Measurements from ENCODE around the gene MLYCD.

GRCh38 chr16:83923581-83924365 lies 24.9 kb downstream of the MLYCD start:
- TF ChIP-seq POLR2AphosphoS5 (IDR thresholded peaks at IDR 0.05) = no peak
- TF ChIP-seq POLR2A (IDR thresholded peaks at IDR 0.05) = no peak
- TF ChIP-seq, protein P1, sequence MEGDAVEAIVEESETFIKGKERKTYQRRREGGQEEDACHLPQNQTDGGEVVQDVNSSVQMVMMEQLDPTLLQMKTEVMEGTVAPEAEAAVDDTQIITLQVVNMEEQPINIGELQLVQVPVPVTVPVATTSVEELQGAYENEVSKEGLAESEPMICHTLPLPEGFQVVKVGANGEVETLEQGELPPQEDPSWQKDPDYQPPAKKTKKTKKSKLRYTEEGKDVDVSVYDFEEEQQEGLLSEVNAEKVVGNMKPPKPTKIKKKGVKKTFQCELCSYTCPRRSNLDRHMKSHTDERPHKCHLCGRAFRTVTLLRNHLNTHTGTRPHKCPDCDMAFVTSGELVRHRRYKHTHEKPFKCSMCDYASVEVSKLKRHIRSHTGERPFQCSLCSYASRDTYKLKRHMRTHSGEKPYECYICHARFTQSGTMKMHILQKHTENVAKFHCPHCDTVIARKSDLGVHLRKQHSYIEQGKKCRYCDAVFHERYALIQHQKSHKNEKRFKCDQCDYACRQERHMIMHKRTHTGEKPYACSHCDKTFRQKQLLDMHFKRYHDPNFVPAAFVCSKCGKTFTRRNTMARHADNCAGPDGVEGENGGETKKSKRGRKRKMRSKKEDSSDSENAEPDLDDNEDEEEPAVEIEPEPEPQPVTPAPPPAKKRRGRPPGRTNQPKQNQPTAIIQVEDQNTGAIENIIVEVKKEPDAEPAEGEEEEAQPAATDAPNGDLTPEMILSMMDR (IDR thresholded peaks at IDR 0.05) = no peak
